Right atrium auricular region (tissue), 2 donors: Measurements from ENCODE around the gene TAGLN2. TPM values are rescaled to one million over a fixed set of nuclear protein-coding genes. Genes with fewer than 3 reads are reported as not detected.
A peak's percentile ranks its signal among the peaks of the same experiment; 100 is the strongest.

ENCODE experiments used
- DNase-seq: peaks from one replicate; pipeline ENCODE4 v3.0.0-alpha.2; 2019; ENCODE audit warnings: low spot score
- H3K27ac ChIP-seq, 2 donors: fragments of 200-600 bp; sonication (generic); 1 replicate in 1 of 2; 2 replicates in 1 of 2; pipeline ENCODE4 v1.5.1; 2016 to 2019
- H3K27me3 ChIP-seq, 2 donors: fragments of 200-600 bp; sonication (generic); one replicate each; pipeline versions ENCODE4 v1.5.1 to v1.6.0; 2017 to 2019
- H3K36me3 ChIP-seq: fragments of 200-600 bp; sonication (generic); one replicate; pipeline ENCODE4 v1.5.1; 2016
- H3K4me1 ChIP-seq, 2 donors: fragments of 200-600 bp; sonication (generic); one replicate each; pipeline versions ENCODE4 v1.5.1 to v1.6.0; 2017 to 2019
- H3K4me3 ChIP-seq, 2 donors: fragments of 200-600 bp; sonication (generic); 1 replicate in 1 of 2; 2 replicates in 1 of 2; pipeline ENCODE4 v1.5.1; 2017 to 2019; ENCODE audit warnings: mild to moderate bottlenecking in 1 of 2, moderate library complexity in 1 of 2
- H3K9me3 ChIP-seq, 2 donors: fragments of 200-600 bp; sonication (generic); one replicate each; pipeline ENCODE4 v1.5.1; 2019
- total RNA-seq, 2 donors: library from RNA; depleted of rRNA; stranded (reverse); fragments of >200 nt; gene quantifications; one replicate each; pipeline ENCODE4 v1.1.0, GENCODE V29; 2016
- TF ChIP-seq, protein P1 (sequence below), 2 donors: fragments of 200-600 bp; sonication (generic); IDR thresholded peaks; one replicate each; pipeline ENCODE4 v1.5.1; 2019; ENCODE audit warnings: antibody characterized with exemption in 2 of 2

Gene TAGLN2
- total RNA-seq = 100 to 1,000 TPM; 124 to 235 TPM

- Histone ChIP-seq H3K27ac (peak within 1 kb of the TSS; percentile 98 to 99), H3K36me3 (peaks cover 4% of the 10 kb centered on the region), H3K4me3 (peak within 1 kb of the TSS; percentile 82 to 87), H3K4me1 (peaks cover 0 to 52% of the 10 kb centered on the region in 2 donors), H3K9me3 (no peaks in the 10 kb centered on the region), H3K27me3 (no peaks in the 10 kb centered on the region)
- DNase-seq = peak; percentile 94
- TF ChIP-seq, protein P1, sequence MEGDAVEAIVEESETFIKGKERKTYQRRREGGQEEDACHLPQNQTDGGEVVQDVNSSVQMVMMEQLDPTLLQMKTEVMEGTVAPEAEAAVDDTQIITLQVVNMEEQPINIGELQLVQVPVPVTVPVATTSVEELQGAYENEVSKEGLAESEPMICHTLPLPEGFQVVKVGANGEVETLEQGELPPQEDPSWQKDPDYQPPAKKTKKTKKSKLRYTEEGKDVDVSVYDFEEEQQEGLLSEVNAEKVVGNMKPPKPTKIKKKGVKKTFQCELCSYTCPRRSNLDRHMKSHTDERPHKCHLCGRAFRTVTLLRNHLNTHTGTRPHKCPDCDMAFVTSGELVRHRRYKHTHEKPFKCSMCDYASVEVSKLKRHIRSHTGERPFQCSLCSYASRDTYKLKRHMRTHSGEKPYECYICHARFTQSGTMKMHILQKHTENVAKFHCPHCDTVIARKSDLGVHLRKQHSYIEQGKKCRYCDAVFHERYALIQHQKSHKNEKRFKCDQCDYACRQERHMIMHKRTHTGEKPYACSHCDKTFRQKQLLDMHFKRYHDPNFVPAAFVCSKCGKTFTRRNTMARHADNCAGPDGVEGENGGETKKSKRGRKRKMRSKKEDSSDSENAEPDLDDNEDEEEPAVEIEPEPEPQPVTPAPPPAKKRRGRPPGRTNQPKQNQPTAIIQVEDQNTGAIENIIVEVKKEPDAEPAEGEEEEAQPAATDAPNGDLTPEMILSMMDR (IDR thresholded peaks at IDR 0.05) = no peak
Measured at GRCh38 chr1:159924791-159925718, at the start of gene TAGLN2. Gene TAGLN2, minus strand, starts transcription at chr1:159925507. Its CDS starts 4,998 bp downstream, at chr1:159920509.

GRCh38 chr1:159974350-159974965, 49.2 kb upstream of the TAGLN2 start:
- H3K36me3 ChIP-seq = no peaks in the 10 kb centered on the region
- TF ChIP-seq, protein P1 (IDR thresholded peaks at IDR 0.05) = no peak
- H3K4me1 ChIP-seq = peaks cover 0 to 14% of the 10 kb centered on the region in 2 donors
- H3K27ac ChIP-seq = no peak overlapping the region
- no peak overlapping the region for H3K4me3 ChIP-seq
- H3K27me3 ChIP-seq = no peaks in the 10 kb centered on the region
- H3K9me3 ChIP-seq = no peaks in the 10 kb centered on the region
- DNase-seq = peak; percentile 23

- DNase-seq = peak; percentile 30
- no peak overlapping the region for H3K27ac ChIP-seq
- H3K9me3 ChIP-seq = no peaks in the 10 kb centered on the region
- H3K36me3 ChIP-seq = no peaks in the 10 kb centered on the region
- no peaks in the 10 kb centered on the region for H3K27me3 ChIP-seq
- peaks cover 0 to 14% of the 10 kb centered on the region in 2 donors for H3K4me1 ChIP-seq
- TF ChIP-seq, protein P1 (IDR thresholded peaks at IDR 0.05) = no peak
- H3K4me3 ChIP-seq = no peak overlapping the region
Measured at GRCh38 chr1:159973350-159973940, 48.1 kb upstream of the TAGLN2 start.

- no peak overlapping the region for H3K4me3 ChIP-seq
- H3K4me1 ChIP-seq = peaks cover 0 to 14% of the 10 kb centered on the region in 2 donors
- peak; percentile 36 for DNase-seq
- H3K27ac ChIP-seq = no peak overlapping the region
- no peaks in the 10 kb centered on the region for H3K9me3 ChIP-seq
- no peaks in the 10 kb centered on the region for H3K27me3 ChIP-seq
- TF ChIP-seq, protein P1 (IDR thresholded peaks at IDR 0.05) = no peak
- H3K36me3 ChIP-seq = no peaks in the 10 kb centered on the region
Measured at GRCh38 chr1:159972443-159973205, 47.3 kb upstream of the TAGLN2 start.

DNA sequence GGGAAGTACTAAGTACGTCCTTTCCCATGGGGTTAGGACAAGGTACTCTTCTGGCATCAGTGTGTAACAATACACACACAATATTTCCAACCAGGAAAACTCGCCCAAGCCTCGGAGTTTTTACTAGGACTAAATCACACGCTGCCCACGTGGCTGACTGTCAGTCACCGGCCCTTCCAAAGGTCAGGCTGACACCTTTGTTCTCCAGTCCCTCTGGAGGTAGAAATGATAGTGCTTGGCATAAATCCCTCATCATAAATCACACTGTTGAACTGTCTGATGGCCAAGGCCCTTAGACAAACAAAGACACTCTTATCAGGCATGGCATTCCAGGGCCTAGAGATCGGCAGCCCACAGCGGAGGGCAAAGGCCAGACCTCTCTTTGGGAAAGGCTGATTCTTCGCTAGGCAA, 45.6 kb upstream of the TAGLN2 start:
- Histone ChIP-seq H3K27me3 (no peaks in the 10 kb centered on the region), H3K27ac (peak overlapping the region in 1 of 2 donors; percentile 4), H3K4me3 (no peak overlapping the region), H3K9me3 (no peaks in the 10 kb centered on the region), H3K4me1 (peaks cover 0 to 14% of the 10 kb centered on the region in 2 donors), H3K36me3 (no peaks in the 10 kb centered on the region)
- TF ChIP-seq, protein P1 (IDR thresholded peaks at IDR 0.05) = no peak
- DNase-seq = no peak
